NCI-H774 (cell line): ENCODE results near the gene DNAI4.
"Not testable (repeated sequence)": the region's sequence is repeated elsewhere in the genome, so short reads cannot be mapped to it uniquely, and the experiment has no call there.

Source experiments
- DNase-seq: peaks from one replicate; lab custom pipeline; 2025; lab: John Stamatoyannopoulos, UW

The DNAI4 gene

DNA sequence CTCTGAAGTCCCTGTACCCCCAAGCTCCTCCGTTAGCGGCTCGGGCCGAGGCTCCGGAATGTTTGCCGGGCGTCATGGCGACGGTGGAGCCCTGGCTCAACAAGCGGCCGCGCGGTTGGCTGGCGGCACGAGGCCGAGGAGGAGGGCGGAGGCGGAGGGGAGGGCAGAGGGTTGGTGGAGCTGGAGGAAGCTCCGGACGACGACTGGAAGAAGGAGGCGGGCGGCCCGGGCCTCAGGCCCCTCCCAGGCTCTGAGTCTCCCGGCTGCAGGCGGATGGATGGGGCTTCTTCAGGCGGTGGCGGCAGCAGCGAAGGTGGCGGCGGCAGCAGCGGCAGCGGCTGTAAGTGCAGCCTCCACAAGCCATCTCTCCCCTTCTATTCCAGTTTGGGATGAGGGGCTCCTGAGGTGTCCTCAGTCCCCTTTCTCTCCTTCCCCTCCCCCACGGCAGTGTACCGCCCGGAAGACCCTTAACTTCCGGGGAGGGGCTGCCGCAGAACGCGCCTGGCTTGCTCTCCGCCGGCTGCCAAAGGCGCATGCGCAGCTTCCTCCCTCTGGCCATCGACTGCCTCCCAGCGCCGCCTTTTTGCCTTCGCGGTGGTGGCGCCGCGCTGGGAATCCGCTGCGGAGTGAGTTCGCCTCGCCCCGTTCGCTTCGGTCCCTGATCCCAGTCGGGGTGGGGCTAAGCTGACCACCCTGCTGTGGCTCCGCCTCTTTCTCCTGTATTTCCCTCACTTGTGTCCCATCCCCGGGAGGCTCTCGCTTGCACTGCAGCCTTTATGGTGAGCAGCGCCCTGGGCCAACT is at the start of gene DNAI4, which contains the start of gene MIER1:
Gene DNAI4, minus strand, starts transcription at position 101 of the 802 bp plus-strand sequence. Its CDS starts 25 bp downstream, at position 76.
Gene MIER1, plus strand, starts transcription at position 235 of the 802 bp plus-strand sequence. Its CDS starts 39 bp downstream, at position 274.
- DNase-seq: peak; percentile 97

GRCh38 chr1:66968574-66968973 is 43.9 kb upstream of the DNAI4 start:
- no peak for DNase-seq

GRCh38 chr1:66966188-66966873 is 41.7 kb upstream of the DNAI4 start:
- DNase-seq: not testable (repeated sequence)

- DNase-seq: no peak
These were observed 33.3 kb upstream of the DNAI4 start for GRCh38 chr1:66957938-66958337.

DNA sequence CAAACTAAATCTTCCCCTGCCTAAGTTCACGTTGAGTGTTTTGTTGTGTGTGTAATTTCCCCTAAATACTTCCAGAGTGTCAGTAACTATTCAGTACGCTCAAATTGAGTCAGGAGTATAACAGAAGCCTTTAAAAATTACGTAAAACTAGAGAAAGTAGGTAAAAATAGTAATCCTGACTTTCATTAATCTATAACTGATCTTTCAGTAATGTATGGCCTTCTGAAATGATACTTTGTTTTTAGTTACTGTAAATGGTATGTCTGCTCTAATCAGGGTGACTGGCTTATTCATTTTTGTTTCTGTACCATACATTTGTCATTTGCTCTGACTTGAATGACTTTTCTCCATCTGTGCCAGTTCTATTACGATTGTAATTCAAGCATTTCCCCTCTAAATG is 29.6 kb upstream of the DNAI4 start:
- no peak for DNase-seq

GRCh38 chr1:66951513-66951912 is 26.9 kb upstream of the DNAI4 start:
- DNase-seq: no peak

GRCh38 chr1:66947267-66947666 is 22.6 kb upstream of the DNAI4 start:
- DNase-seq: no peak

DNA sequence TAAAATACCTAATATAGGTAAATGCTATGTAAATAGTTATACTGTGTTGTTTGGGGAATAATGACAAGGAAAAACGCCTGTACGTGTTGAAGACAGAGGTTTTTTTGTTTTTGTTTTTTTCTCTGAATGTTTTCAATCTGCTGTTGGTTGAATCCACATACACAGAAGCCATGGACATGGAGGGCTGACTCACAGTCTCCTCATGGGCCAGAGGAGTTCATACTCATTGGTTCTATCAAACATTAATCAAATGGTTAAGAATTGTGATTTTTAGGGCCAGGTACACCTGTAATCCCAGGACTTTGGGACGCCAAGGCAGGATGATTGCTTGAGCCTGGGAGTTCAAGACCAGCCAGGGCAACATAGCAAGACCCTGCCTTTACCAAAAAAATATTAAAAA is 20.7 kb upstream of the DNAI4 start:
- no peak for DNase-seq

GRCh38 chr1:66944330-66945274 is 19.9 kb upstream of the DNAI4 start:
- no peak for DNase-seq

GRCh38 chr1:66943361-66943969 is 18.8 kb upstream of the DNAI4 start:
- DNase-seq: no peak

DNA sequence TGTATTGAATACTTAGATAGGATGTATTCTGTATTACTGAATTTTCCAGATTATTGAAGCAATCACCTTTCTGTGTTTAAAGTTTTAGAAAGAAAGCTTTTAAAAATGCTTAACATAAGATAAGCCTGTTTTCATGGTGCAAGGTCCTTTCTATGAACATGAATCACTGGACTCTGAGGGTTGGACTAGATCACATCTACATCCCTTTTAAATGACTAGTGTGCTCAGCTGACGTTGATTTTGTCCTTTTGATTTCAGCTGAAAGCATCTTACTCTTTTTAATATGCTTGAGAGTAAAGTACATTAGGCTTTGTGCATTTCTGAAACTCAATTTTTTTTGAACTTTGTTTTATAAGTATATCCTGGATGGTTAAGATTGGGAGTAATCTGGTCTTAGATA is 16.3 kb upstream of the DNAI4 start:
- no peak for DNase-seq

- DNase-seq: no peak
These were observed 14.0 kb upstream of the DNAI4 start for GRCh38 chr1:66938613-66939012.

DNA sequence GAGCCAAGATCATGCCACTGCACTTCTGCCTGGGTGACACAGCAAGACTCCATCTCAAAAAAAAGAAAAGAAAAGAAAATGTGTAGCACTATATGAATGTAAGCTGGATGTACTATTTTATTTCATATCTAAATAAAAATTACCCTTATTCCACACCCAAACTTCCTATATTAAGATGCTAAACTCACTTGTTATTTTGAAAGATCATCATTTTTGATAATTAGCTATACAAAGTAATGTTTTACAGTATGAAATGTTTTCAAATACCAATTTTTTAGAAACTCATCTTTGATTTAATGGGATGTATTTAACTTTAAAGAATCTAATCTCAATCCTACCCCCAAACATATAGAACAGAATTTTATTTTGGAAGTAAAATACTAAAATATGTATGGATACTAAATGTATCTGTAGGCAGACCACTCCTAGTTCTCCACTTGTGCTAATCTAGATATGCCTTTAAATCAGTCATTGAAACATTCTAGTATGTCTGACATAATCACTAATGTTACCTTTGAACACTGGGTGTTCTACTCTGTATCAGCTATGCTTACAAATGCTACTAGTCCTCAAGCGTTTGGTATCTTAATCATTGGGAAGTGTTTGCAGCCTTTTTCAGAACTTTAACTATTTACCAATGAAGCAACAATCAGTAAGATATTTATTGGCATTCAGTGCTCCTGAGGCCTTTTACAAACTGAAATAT is 13.0 kb upstream of the DNAI4 start:
- no peak for DNase-seq

GRCh38 chr1:66933887-66934700 is 9.4 kb upstream of the DNAI4 start:
- DNase-seq: no peak

GRCh38 chr1:66932291-66932690 is 7.6 kb upstream of the DNAI4 start:
- no peak for DNase-seq

GRCh38 chr1:66931590-66931989 is 6.9 kb upstream of the DNAI4 start:
- DNase-seq: no peak

DNA sequence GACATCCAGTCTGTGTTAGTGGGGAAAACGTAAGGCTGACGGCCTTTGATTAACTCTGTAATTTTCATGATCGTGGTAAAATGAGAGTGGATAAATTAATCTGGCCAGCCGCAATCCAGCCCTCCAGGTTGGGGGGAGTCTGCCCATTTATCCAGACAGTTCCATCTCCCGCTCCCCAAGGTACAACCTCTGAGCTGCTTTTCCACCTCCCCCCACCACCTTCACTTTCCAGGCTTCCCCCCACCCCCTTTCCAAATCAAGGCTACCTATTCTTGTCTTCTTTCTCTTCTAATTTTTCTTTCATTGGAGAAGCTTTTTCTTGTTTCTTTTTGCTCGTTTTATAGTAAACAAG is 6.1 kb upstream of the DNAI4 start:
- DNase-seq: no peak

- peak; percentile 94 for DNase-seq
These were observed 5.6 kb upstream of the DNAI4 start for GRCh38 chr1:66929999-66930822.

GRCh38 chr1:66929691-66929998 is 5.0 kb upstream of the DNAI4 start:
- no peak for DNase-seq
